Karpas-422 (cell line): ENCODE measurements around the gene NOTCH4. TPM values are rescaled to one million over a fixed set of nuclear protein-coding genes. Genes with fewer than 3 reads are reported as not detected.
"Not testable (repeated sequence)": the region's sequence is repeated elsewhere in the genome, so short reads cannot be mapped to it uniquely, and the experiment has no call there.

Experiments used
- DNase-seq: peaks from one replicate; pipeline ENCODE4 v3.0.0-alpha.2; 2015
- H2AFZ ChIP-seq: fragments of 200-600 bp; sonication (generic); 2 replicates; pipeline ENCODE4 v1.6.1; 2014; ENCODE audit warnings: antibody characterized with exemption, low read length, mixed read lengths
- H3K27ac ChIP-seq: fragments of 200-600 bp; sonication (generic); 2 replicates; pipeline ENCODE4 v1.5.1; 2014; ENCODE audit warnings: mild to moderate bottlenecking, low read length, moderate library complexity
- H3K27me3 ChIP-seq: fragments of 200-600 bp; sonication (generic); 2 replicates; pipeline ENCODE4 v1.6.1; 2014; ENCODE audit warnings: low read length, mixed read lengths
- H3K36me3 ChIP-seq: fragments of 200-600 bp; sonication (generic); 2 replicates; pipeline ENCODE4 v1.6.1; 2014; ENCODE audit warnings: low read length, mixed read lengths; ENCODE audit not compliant: insufficient read depth
- H3K4me1 ChIP-seq: fragments of 200-600 bp; sonication (generic); 2 replicates; pipeline ENCODE4 v1.6.1; 2014; ENCODE audit warnings: mild to moderate bottlenecking, low read length, mixed read lengths
- H3K4me2 ChIP-seq: fragments of 200-600 bp; sonication (generic); 2 replicates; pipeline ENCODE4 v1.6.1; 2014; ENCODE audit warnings: low read length, low read depth, mild to moderate bottlenecking; ENCODE audit not compliant: poor library complexity, severe bottlenecking
- H3K4me3 ChIP-seq: fragments of 200-600 bp; sonication (generic); 2 replicates; pipeline ENCODE4 v1.5.1; 2014; ENCODE audit warnings: mild to moderate bottlenecking, antibody characterized with exemption, low read length, mixed read lengths
- H3K79me2 ChIP-seq: fragments of 200-600 bp; sonication (generic); 2 replicates; pipeline ENCODE4 v1.6.1; 2014; ENCODE audit warnings: mild to moderate bottlenecking, low read length, mixed read lengths
- H3K9ac ChIP-seq: fragments of 200-600 bp; sonication (generic); 2 replicates; pipeline ENCODE4 v1.6.0; 2014; ENCODE audit warnings: low read length
- H3K9me2 ChIP-seq: fragments of 200-600 bp; sonication (generic), shearing (Covaris generic); replicated peaks from 2 replicates; pipeline ENCODE4 v1.6.0; 2014; ENCODE audit warnings: mild to moderate bottlenecking, low read length, moderate library complexity; ENCODE audit not compliant: insufficient read depth
- H3K9me3 ChIP-seq: fragments of 300-700, 200-600 bp; sonication (generic); 2 replicates; pipeline ENCODE4 v1.6.1; 2014; ENCODE audit warnings: low read length, mixed read lengths
- H4K20me1 ChIP-seq: fragments of 200-600 bp; sonication (generic); 2 replicates; pipeline ENCODE4 v1.6.1; 2014; ENCODE audit warnings: mild to moderate bottlenecking, antibody characterized with exemption, low read length, low read depth; ENCODE audit not compliant: insufficient read depth
- total RNA-seq: library from RNA; depleted of rRNA; stranded (reverse); fragments of >200 nt; shearing (Covaris generic); gene quantifications from 2 replicates; pipeline ENCODE4 v1.2.3, GENCODE V29; 2014; ENCODE audit warnings: low replicate concordance

NOTCH4 gene
- total RNA-seq, 1 experiment from 2014 or later, result 1.5 TPM

DNA sequence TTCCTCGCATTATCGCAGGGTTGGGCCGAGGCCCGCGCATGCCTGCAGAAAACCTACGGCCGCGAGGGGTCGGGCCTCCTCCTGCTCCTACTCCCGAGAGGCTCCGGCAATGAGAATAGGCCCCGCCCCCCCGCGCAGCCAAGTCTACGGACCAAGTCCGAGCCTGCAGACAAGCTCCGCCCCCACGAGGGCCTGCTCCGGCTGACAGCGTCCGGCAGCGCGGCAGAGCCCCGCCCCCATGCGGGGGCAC lies 28.3 kb downstream of the NOTCH4 start:
- H3K4me1 ChIP-seq, result peaks cover 58% of the 10 kb centered on the region
- no peak overlapping the region; the same call in 1 of the 2 replicates for H3K27ac ChIP-seq

DNA sequence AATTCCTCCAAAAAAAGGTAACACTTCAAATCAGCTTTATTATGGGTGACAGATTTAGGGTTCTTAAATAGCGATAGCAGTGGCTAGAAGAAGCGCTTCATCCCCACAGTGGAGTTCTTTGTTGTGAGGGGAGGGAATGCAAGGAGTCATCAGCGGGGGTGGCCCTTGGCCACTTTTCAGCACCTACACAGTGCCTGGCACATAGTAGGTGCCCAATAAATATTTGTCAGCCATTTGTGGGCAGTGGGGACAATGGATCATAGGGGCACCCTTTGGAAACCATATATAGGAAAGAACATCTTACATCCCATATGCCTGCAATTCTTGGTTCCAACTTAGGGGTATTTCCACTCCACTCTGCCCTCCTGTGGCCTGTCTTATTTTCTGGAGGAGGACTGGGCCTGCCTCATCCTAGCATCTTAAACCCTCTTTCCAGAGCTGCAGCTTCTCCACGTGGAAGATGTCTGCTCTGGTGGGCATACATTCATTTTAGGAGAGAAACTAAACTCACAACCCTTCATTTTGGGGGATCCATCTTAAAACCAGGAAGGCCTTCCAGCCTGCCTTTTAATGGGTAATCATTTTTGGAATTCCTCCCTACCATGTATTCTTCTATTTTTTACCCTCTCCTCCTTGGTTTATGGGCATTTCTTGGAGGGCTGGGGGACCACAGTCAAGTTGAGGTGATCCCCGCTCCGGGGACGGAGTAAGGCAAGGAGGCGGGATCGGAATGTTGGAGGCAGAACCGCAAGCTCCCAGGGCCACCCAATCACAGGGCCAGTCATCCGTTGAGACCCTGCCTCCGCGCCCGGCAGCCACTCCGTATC lies 28.8 kb downstream of the NOTCH4 start:
- H3K36me3 ChIP-seq, result no peaks in the 10 kb centered on the region
- no peak overlapping the region for H2AFZ ChIP-seq
- peak overlapping the region; percentile 81 for H3K27ac ChIP-seq
- peak; percentile 81 for DNase-seq
- H3K9me3 ChIP-seq, result no peaks in the 10 kb centered on the region
- H3K9ac ChIP-seq, result peak overlapping the region; percentile 98
- no peaks in the 10 kb centered on the region for H3K27me3 ChIP-seq
- H3K4me1 ChIP-seq, result peaks cover 61% of the 10 kb centered on the region
- peaks cover 25% of the 10 kb centered on the region for H3K79me2 ChIP-seq
- no peaks in the 10 kb centered on the region for H4K20me1 ChIP-seq
- H3K9me2 ChIP-seq, result no peaks in the 10 kb centered on the region
- H3K4me3 ChIP-seq, result peak overlapping the region; percentile 89
- H3K4me2 ChIP-seq, result peak overlapping the region; percentile 100

More for the DNA sequence above, 28.3 kb downstream of the NOTCH4 start:
- Histone ChIP-seq H3K9ac (peak overlapping the region; percentile 98), H3K4me2 (peak overlapping the region; percentile 100), H3K27me3 (no peaks in the 10 kb centered on the region), H3K4me3 (peak overlapping the region; percentile 89; the same call in 1 of the 2 replicates), H3K36me3 (no peaks in the 10 kb centered on the region), H3K9me2 (no peaks in the 10 kb centered on the region), H3K79me2 (peaks cover 22% of the 10 kb centered on the region), H4K20me1 (no peaks in the 10 kb centered on the region), H2AFZ (no peak overlapping the region), H3K9me3 (no peaks in the 10 kb centered on the region)
- peak; percentile 100 for DNase-seq

DNA sequence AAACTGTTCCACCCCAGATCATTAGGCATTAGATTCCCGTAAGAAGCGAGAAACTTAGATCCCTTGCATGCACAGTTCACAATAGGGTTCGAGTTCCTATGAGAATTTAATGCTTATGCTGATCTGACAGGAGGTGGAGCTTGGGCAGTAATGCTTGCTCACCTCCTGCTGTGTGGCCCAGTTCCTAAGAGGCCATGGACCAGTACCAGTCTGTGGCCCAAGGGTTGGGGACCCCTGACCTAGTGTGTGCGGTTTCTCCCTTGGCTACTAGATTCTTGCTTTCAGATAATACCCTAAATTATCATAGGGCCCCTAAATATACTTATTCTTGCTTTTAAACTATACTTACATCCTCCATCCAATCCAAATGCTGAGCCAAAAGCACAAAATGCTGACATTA lies 29.5 kb downstream of the NOTCH4 start:
- H3K9me2 ChIP-seq, result no peaks in the 10 kb centered on the region
- no peak overlapping the region for H3K27ac ChIP-seq
- H3K4me1 ChIP-seq, result peaks cover 61% of the 10 kb centered on the region
- peaks cover 28% of the 10 kb centered on the region for H3K79me2 ChIP-seq
- no peaks in the 10 kb centered on the region for H3K27me3 ChIP-seq
- no peaks in the 10 kb centered on the region for H3K9me3 ChIP-seq
- no peaks in the 10 kb centered on the region for H4K20me1 ChIP-seq
- H3K4me2 ChIP-seq, result peak overlapping the region; percentile 100
- no peak for DNase-seq
- no peak overlapping the region for H2AFZ ChIP-seq
- H3K36me3 ChIP-seq, result no peaks in the 10 kb centered on the region
- H3K4me3 ChIP-seq, result peak overlapping the region; percentile 89
- H3K9ac ChIP-seq, result peak overlapping the region; percentile 98

DNA sequence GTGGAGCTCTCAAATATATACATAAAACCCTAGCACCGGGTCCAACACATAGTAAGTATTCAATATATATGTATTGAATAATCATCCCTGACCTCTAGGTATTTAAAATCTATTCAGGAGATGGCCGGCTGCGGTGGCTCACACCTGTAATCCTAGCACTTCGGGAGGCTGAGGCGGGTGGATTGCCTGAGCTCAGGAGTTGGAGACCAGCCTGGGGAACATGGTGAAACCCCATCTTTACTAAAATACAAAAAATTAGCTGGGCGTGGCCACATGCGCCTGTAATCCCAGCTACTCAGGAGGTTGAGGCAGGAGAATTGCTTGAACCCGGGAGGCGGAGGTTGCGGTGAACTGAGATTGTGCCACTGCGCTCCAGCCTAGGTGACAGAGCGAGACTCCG lies 30.8 kb downstream of the NOTCH4 start:
- peak overlapping the region; percentile 95 for H3K9ac ChIP-seq
- H3K36me3 ChIP-seq, H3K9me2 ChIP-seq, H2AFZ ChIP-seq, H3K9me3 ChIP-seq, DNase-seq, H4K20me1 ChIP-seq, H3K27me3 ChIP-seq: not testable (repeated sequence)
- H3K4me3 ChIP-seq, result peak overlapping the region; percentile 82
- peak overlapping the region; percentile 87 for H3K27ac ChIP-seq
- H3K4me1 ChIP-seq, result peaks cover 71% of the 10 kb centered on the region
- H3K79me2 ChIP-seq, result peaks cover 41% of the 10 kb centered on the region
- H3K4me2 ChIP-seq, result peak overlapping the region; percentile 87

DNA sequence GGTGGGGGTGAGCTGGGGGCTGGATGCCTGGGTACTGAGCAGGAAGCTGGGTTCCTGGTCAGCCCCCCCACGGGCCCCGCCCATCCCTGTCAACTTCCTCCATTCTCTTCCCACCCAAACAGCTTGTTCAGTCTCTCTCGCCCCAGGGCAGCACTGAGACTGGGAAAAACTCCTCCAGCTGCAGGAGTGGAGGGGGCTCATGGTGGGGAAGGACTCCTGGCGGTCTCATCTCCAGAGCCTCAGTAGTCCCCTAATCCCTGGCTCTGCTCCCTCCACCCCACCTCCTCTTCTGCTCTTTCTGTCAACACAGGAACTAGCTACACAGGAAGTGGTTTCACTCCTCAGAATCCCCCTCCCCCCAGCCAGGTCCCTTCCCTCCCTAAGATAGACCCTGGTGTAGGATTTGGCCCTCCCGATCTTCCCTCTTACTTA lies 31.2 kb downstream of the NOTCH4 start, which contains the start of gene GPSM3:
TSS of gene GPSM3 (minus strand) at position 36 of the 432 bp plus-strand sequence. CDS start 130 bp downstream, outside the sequence.
- no peaks in the 10 kb centered on the region for H3K27me3 ChIP-seq
- H2AFZ ChIP-seq, result no peak within 1 kb of the TSS
- peak within 1 kb of the TSS; percentile 82 for H3K4me3 ChIP-seq
- no peaks in the 10 kb centered on the region for H4K20me1 ChIP-seq
- H3K4me1 ChIP-seq, result peaks cover 75% of the 10 kb centered on the region
- H3K27ac ChIP-seq, result peak within 1 kb of the TSS; percentile 87
- peak within 1 kb of the TSS; percentile 95 for H3K9ac ChIP-seq
- H3K9me3 ChIP-seq, result no peaks in the 10 kb centered on the region
- H3K79me2 ChIP-seq, result peaks cover 42% of the 10 kb centered on the region
- H3K4me2 ChIP-seq, result peak within 1 kb of the TSS; percentile 87
- no peaks in the 10 kb centered on the region for H3K36me3 ChIP-seq
- H3K9me2 ChIP-seq, result no peaks in the 10 kb centered on the region
- peak; percentile 78 for DNase-seq

DNA sequence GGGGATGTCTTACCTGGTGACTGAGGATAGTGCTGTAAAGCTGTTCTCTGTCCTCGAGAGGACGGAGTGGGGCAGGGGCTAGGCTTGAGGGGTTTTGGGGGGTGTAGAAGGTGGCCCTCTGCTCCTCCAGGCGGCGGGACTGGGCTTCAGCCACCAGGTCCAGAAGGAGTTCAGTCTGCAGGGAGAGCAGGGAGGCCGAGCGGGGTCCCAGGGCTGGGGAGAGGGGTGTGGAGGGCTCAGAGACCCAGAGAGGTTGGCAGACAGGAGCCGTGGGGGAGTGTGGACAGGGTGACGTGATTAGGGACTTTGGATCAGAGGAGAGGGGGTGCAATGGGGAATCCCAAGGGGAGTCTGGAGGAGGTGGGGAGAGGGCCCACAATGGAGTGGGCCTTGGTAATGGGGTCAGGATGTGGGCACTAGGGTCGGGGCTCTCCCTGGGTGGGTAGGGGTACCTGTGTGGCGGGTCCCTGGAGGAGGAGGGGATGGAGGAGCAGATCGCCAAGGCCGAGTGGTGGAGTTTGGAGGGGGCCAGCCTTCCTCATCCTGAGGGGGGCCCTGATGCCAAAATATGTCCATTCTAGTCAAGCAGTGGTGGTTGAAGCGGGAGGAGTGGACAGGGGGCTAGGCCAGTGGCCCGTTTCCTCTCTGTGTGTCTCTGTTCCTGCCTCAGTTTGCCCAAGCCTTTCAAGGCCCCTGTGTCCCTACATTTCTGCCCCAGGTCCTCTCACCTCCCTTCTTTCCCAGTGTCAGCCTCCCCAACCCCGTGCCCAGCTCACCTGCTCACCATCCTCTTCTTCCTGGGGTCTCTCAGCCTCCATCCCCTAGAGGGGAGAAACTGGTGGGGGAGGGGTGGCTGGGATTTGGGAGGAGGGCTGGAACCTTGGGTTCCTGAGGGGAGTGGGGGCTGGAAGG lies 31.9 kb downstream of the NOTCH4 start:
- Histone ChIP-seq H3K27ac (peak overlapping the region; percentile 87), H3K4me3 (peak overlapping the region; percentile 82), H3K4me2 (peak overlapping the region; percentile 87), H3K9ac (peak overlapping the region; percentile 95), H3K4me1 (peaks cover 75% of the 10 kb centered on the region), H3K79me2 (peaks cover 47% of the 10 kb centered on the region), H3K27me3 (no peaks in the 10 kb centered on the region), H2AFZ (no peak overlapping the region), H3K9me2 (no peaks in the 10 kb centered on the region), H3K36me3 (no peaks in the 10 kb centered on the region), H3K9me3 (no peaks in the 10 kb centered on the region), H4K20me1 (no peaks in the 10 kb centered on the region)
- DNase-seq, result no peak

DNA sequence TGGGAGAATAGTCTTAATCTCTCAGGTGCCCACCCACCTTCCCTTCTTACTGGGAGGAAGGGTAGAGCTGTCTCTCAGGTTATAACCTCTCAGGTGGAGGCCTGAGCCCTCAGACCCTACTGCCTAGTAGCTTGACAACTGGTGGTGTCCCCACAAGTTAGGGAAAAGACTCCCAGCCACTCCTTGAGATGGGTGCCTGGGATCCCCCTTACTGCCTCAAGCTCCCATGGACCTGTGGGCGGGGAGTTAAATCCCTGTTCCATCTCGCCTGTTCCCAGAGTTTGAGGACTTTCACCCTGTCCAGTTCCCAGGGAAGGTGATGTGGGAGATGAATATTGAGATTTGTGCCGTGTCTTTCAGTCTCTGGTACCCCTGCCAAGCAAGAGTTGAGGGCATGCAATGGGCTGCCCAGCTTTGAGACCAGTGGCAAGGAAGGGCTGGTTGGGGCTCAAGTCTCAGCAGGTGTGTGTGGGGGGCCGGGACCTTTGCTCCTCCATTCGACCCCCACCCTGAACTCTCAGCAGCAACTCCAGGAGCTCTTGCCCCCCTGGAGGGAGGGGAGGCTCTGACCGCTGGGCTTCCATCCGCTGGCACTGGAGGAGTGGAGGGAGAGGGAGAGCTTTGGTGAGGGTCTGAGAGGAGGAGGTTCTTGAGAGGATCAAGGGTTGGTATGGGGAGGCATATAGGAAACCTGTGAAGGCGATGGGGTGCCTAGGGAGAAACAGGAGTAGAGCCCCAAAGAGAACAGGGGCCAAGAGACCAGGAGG lies 32.8 kb downstream of the NOTCH4 start:
- Histone ChIP-seq H3K27me3 (no peaks in the 10 kb centered on the region), H3K4me2 (peak overlapping the region; percentile 87), H3K79me2 (peaks cover 47% of the 10 kb centered on the region), H3K4me3 (peak overlapping the region; percentile 82), H3K9me3 (no peaks in the 10 kb centered on the region), H4K20me1 (no peaks in the 10 kb centered on the region), H3K36me3 (no peaks in the 10 kb centered on the region), H3K4me1 (peaks cover 75% of the 10 kb centered on the region), H2AFZ (no peak overlapping the region), H3K9ac (peak overlapping the region; percentile 95), H3K27ac (peak overlapping the region; percentile 87), H3K9me2 (no peaks in the 10 kb centered on the region)
- DNase-seq, result peak; percentile 42
